ENCODE data around the gene ZNF566. TPM values are rescaled to one million over a fixed set of nuclear protein-coding genes. Genes with fewer than 3 reads are reported as not detected.

Gene ZNF566
- total and polyA plus RNA-seq, 2 of the 13 experiments (the other 11 are each of a cell fraction or from before 2014, with no cell fraction given) = 4.8 to 13.7 TPM

GRCh38 chr19:36489118-36489919 is at the start of gene ZNF566 (continued):
- TF ChIP-seq PRDM15 (CRISPR knock-in tag; IDR thresholded peaks at IDR 0.05) = 0 out of 2 replicates have a peak, but pooled peaks have one; percentile 16
- peak; percentile 97 for TF ChIP-seq MAX (IDR thresholded peaks at IDR 0.05)
- TF ChIP-seq ZFYVE20 (CRISPR knock-in tag; IDR thresholded peaks at IDR 0.05; ENCODE audit: borderline replicate concordance, low read depth) = no peak
- no peak for TF ChIP-seq NR2F1 (CRISPR knock-in tag; IDR thresholded peaks at IDR 0.05)
- TF ChIP-seq ZNF619 (CRISPR knock-in tag; IDR thresholded peaks at IDR 0.05) = peak; percentile 83; the same call in 1 of the 2 replicates
- peak; percentile 84 for TF ChIP-seq JUNB (CRISPR knock-in tag; IDR thresholded peaks at IDR 0.05; ENCODE audit: borderline replicate concordance)
- peak; percentile 69; the same call in 1 of the 2 replicates for TF ChIP-seq KDM4B (CRISPR knock-in tag; IDR thresholded peaks at IDR 0.05)
- peak; percentile 95 for TF ChIP-seq ZNF646 (CRISPR knock-in tag; IDR thresholded peaks at IDR 0.05)
- no peak for TF ChIP-seq ZBTB42 (CRISPR knock-in tag; IDR thresholded peaks at IDR 0.05)
- TF ChIP-seq ZKSCAN8 (CRISPR knock-in tag; IDR thresholded peaks at IDR 0.05; ENCODE audit: borderline replicate concordance) = no peak
- no peak for TF ChIP-seq RFX1 (IDR thresholded peaks at IDR 0.05)
- TF ChIP-seq HMG20B (CRISPR knock-in tag; conservative IDR thresholded peaks at IDR 0.05) = no peak
- TF ChIP-seq NCOA1 (CRISPR knock-in tag; IDR thresholded peaks at IDR 0.05) = peak; percentile 90
- no peak for TF ChIP-seq ZNF660 (CRISPR knock-in tag; IDR thresholded peaks at IDR 0.05; ENCODE audit: borderline replicate concordance, low read depth)
- peak; percentile 80 for TF ChIP-seq GABPB1 (CRISPR knock-in tag; IDR thresholded peaks at IDR 0.05)
- TF ChIP-seq ZNF274 (CRISPR knock-in tag; IDR thresholded peaks at IDR 0.05) = peak; percentile 31
- peak; percentile 22; the same call in 1 of the 2 replicates for TF ChIP-seq MED13 (CRISPR knock-in tag; IDR thresholded peaks at IDR 0.05)
- no peak for TF ChIP-seq MTF1 (CRISPR knock-in tag; IDR thresholded peaks at IDR 0.05)
- no peak for TF ChIP-seq STAT5B (CRISPR knock-in tag; IDR thresholded peaks at IDR 0.05)
- TF ChIP-seq FOXM1 (CRISPR knock-in tag; IDR thresholded peaks at IDR 0.05) = no peak
- no peak for TF ChIP-seq FOXK2 (IDR thresholded peaks at IDR 0.05)
